Suppressor macrophage (primary cell): ENCODE data around the gene AP4B1.

Experiments used
- DNase-seq, 4 experiments: peaks; one replicate each; pipeline ENCODE4 v3.0.0-alpha.2; 2020 to 2022

AP4B1 gene

DNA sequence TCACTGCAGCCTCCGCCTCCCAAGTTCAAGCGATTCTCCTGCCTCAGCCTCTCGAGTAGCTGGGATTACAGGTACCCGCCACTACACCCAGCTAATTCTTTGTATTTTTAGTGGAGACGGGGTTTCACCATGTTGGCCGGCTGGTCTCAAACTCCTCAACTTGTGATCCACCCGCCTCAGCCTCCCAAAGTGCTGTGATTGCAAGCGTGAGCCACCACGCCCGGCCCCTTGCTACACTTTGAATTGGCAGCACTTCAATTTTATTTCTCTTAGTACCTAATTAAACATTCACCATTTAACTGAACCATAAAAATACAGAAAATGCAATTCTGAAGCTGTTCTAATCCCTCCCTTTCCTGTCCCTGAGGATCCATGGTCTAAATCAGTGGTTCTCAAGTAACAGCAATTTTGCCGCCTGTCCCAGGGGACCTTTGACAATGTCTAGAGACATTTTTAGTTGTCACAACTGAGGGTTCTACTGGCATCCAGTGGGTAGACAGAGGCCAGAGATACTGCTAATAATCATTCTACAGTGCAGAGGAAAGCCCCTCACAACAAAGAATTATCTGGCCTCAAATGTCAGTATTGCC, 12.9 kb downstream of the AP4B1 start:
- no peak for DNase-seq

DNA sequence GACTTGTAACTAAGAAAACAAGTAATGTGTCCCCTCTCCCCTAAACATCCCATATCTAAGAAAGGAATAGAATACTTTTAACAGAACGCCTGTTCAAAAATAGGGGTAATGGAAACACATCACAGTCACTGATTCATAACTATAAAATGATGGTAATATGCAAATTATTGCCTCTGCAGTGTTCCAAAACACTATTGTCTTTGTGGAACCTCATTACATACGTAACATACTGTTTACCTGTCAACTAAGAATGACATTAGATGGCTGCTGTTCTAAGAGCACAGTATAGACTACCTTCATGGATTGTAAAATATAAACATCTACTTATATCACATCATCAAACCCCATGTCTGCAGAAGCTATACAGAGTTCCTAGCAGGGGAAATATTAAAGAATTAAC, 13.8 kb downstream of the AP4B1 start:
- DNase-seq: no peak

- DNase-seq: no peak
Observed at GRCh38 chr1:113887402-113888175, 17.0 kb downstream of the AP4B1 start, which contains the start of gene BCL2L15. BCL2L15 (minus strand) TSS chr1:113887581; CDS start chr1:113887375, 206 bp downstream.

GRCh38 chr1:113886417-113887401, 17.9 kb downstream of the AP4B1 start:
- DNase-seq: no peak

GRCh38 chr1:113881661-113882060, 22.9 kb downstream of the AP4B1 start:
- no peak for DNase-seq

DNA sequence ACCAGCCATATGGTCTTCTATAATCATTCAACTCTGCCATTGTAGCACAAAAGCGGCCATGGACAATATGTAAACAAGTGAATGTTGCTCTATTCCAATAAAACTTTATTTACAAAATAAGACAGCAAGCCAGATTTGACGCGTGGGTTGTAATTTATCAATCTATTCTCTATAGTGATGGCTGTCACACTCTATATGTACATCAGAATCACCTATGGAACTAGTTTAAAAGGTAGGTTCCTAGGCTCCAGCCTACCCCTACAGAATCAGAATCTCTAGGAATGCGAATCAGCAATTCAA, 24.9 kb downstream of the AP4B1 start:
- no peak for DNase-seq

DNA sequence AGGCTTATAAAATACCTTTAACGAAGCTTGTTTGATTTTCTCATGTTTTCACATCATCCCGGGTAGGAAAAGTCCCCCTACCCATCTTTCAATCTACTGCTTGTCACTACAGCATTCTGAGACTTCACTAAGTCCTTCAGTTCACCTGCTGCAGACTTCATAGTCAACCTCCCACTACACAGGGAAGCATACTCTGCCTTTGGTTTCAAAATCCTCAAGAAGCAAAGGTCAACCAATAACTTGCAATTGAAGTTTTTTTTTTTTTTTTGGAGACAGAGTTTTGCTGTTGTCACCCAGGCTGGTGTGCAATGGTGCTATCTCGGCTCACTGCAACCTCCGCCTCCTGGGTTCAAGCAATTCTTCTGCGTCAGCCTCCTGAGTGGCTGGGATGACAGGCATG, 28.4 kb downstream of the AP4B1 start:
- no peak for DNase-seq

DNA sequence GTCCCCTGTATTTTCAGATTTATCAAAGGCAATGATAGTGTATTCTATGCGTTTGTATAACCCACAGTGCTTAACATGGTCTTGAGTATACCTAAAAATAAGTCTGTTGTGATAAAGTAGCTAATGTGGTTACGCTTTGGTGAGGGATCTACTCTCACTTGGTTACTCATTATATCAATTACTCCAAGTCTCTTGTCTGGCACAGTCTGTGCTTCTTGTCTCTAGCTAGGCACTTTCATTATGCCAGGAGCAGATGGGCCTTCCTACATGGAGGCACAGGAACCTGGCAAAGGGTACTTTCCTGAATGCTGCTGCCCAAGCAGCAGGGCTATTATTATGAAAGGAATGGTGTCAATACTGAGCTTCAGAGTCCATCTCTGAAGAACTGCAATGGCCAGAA, 28.9 kb downstream of the AP4B1 start:
- no peak for DNase-seq

GRCh38 chr1:113874012-113874879, 30.4 kb downstream of the AP4B1 start:
- peak in 3 of 4 experiments; percentile 39 to 54 (median 44) for DNase-seq

- DNase-seq: peak; percentile 74 to 90 (median 80)
Observed at GRCh38 chr1:113872219-113872935, 32.2 kb downstream of the AP4B1 start.

DNA sequence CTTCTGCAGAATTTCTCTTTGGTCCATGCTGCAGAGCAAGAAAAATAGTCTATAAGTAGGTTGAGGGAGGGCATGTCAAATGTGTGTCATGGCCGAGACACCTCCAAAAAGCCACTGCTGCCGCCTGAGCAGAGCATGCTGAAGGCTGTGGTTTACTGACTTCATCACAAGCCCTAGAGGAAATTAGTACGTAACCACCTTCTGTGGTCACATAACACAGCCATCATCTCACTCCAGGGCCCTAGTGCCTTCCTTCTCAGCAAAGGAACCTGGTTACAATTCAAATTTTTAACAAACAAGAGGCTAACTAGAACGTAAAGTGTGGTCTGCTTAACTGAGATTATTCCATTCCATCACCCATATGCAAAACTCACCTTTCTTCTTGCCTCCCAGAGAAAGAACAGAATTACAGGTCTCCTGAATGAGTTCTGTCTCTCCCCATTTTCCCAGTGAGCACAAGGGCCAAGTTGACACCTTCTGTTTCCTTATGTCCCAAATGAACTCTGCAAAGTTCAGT, 32.9 kb downstream of the AP4B1 start, which contains the start of gene PTPN22:
TSS of gene PTPN22 (minus strand) at position 116 of the 517 bp plus-strand sequence.
- peak; percentile 86 to 95 (median 90) for DNase-seq

DNA sequence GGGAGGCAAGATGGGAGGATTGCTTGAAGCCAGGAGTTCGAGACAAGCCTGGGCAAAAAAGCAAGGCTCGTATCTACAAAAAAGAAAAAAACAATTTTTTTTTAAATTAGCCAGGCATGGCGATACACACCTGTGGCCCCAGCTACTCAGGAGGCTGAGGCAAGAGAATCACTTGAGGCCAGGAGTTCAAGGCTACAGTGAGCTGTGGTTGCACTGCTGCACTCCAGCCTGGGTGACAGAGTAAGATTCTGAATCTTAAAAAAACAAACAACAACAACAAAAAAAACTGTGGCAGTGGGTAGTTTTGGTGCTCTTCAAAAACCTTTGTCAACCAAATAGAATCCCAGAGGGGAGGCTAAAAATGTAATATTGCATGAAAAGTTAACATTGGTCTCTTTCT, 33.8 kb downstream of the AP4B1 start:
- no peak for DNase-seq

GRCh38 chr1:113868387-113869083, 36.1 kb downstream of the AP4B1 start:
- DNase-seq: peak in 2 of 4 experiments; percentile 34 to 53

GRCh38 chr1:113861641-113862040, 43.0 kb downstream of the AP4B1 start:
- peak in 2 of 4 experiments; percentile 24 to 34 for DNase-seq

GRCh38 chr1:113860891-113861290, 43.7 kb downstream of the AP4B1 start:
- DNase-seq: no peak

GRCh38 chr1:113859478-113860175, 45.0 kb downstream of the AP4B1 start:
- DNase-seq: peak; percentile 32 to 69 (median 47)

DNA sequence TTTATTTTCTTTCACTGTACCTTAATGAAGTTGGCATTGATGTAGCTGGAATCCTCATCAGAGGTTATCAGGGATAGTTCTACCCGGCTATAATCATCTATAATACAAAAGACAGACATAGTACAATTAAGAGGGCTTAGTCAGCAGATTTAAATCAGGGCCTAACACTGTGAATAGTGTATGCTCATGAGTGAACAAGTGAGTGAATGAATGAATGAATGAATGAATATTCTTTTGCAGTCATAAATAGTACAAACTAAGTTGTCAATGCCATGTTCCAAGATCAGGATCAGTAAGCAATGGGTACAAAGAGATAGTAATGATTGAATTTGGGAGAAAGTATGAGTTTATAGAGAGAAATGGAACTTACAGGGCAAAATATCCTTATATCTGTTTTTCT, 45.6 kb downstream of the AP4B1 start:
- DNase-seq: no peak

DNA sequence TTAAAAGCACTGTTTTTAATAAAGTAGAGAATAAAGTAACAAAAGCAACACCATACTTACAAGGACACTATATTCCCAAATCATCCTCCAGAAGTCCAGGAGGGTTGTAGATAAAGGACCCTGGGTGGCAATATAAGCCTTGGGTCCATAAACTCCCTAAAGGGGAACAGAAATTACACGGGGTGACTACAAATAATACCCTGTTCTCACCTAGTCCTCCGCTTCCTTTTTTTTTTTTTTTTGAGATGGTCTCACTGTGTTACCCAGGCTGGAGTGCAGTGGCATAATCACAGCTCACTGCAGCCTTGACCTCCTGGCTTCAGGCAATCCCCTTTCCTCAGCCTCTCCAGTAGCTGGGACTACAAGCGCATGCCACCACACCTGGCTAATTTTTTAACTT, 46.2 kb downstream of the AP4B1 start:
- peak in 1 of 4 experiments; percentile 29 for DNase-seq

DNA sequence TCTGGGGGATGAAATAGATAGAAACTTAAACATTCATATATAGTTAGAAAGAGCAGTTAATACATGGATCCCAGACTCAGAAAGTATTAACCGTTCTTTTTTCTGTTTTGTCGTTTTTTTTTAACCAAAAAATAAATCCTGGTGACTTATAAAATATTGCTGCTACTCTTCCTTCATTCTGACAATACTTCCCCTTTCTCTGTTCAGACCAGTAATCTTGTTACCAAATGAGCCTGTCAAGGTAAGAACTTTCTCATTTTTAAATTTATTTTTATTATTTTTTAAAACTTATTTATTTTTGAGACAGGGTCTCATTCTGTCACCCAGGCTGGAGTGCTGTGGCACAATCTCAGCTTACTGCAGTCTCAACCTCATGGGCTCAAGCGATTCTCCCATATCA, 46.8 kb downstream of the AP4B1 start:
- peak in 1 of 4 experiments; percentile 34 for DNase-seq

DNA sequence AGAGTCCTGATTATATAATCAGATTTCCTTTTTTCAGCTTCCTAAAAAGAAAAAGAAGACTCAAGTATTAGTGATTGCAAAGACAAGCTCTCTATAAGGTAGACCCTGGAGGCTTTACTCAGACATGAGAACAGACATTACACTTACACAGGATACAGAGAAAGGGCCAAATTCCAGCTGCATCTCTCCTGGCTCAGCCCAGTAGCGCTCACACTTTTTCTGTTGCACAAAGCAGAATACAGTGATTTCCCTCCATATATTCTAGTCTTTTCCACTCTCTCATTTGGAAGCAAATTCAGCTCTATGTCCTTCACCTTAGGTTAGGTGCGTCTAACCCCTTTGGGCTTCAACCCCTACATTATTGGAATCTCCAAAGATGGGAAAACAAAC, 48.2 kb downstream of the AP4B1 start:
- no peak for DNase-seq
